DOHH2 (cell line): Measurements from ENCODE around the gene TSNAXIP1.

ENCODE experiments used
- H3F3A ChIP-seq: fragments of 200-600 bp; sonication (generic), shearing (Covaris generic); 2 replicates; pipeline ENCODE4 v1.6.0; 2016; ENCODE audit warnings: antibody characterized with exemption, mild to moderate bottlenecking; ENCODE audit not compliant: control insufficient read depth, insufficient read depth
- H3K27ac ChIP-seq: fragments of 200-600 bp; sonication (generic); 2 replicates; pipeline ENCODE4 v1.5.1; 2014; ENCODE audit warnings: low read depth, mild to moderate bottlenecking, low read length, moderate library complexity
- H3K27me3 ChIP-seq: fragments of 200-600 bp; sonication (generic); 2 replicates; pipeline ENCODE4 v1.6.1; 2014; ENCODE audit warnings: mild to moderate bottlenecking, low read length, mixed read lengths; ENCODE audit not compliant: control insufficient read depth
- H3K36me3 ChIP-seq: fragments of 200-600 bp; sonication (generic); 2 replicates; pipeline ENCODE4 v1.6.1; 2014; ENCODE audit warnings: mild to moderate bottlenecking, low read length, moderate library complexity, mixed read lengths; ENCODE audit not compliant: control insufficient read depth
- H3K4me1 ChIP-seq: fragments of 200-600 bp; sonication (generic); 2 replicates; pipeline ENCODE4 v1.6.1; 2014; ENCODE audit warnings: mild to moderate bottlenecking, low read length, mixed read lengths; ENCODE audit not compliant: control insufficient read depth
- H3K4me2 ChIP-seq: fragments of 200-600 bp; sonication (generic); 2 replicates; pipeline ENCODE4 v1.6.0; 2014; ENCODE audit warnings: mild to moderate bottlenecking, low read length, moderate library complexity
- H3K4me3 ChIP-seq: fragments of 200-600 bp; sonication (generic); 2 replicates; pipeline ENCODE4 v1.5.1; 2014; ENCODE audit warnings: mild to moderate bottlenecking, low read length, mixed read lengths
- H3K79me2 ChIP-seq: fragments of 200-600 bp; sonication (generic); 2 replicates; pipeline ENCODE4 v1.6.1; 2014; ENCODE audit warnings: mild to moderate bottlenecking, low read length, mixed read lengths; ENCODE audit not compliant: control insufficient read depth
- H3K9me2 ChIP-seq: fragments of 200-600 bp; sonication (generic); replicated peaks from 2 replicates; pipeline ENCODE4 v1.6.1; 2014; ENCODE audit warnings: mild to moderate bottlenecking, low read length, mixed read lengths; ENCODE audit not compliant: control insufficient read depth
- H3K9me3 ChIP-seq: fragments of 200-600 bp; sonication (generic); 2 replicates; pipeline ENCODE4 v1.6.1; 2014; ENCODE audit warnings: antibody characterized with exemption, low read length, mixed read lengths; ENCODE audit not compliant: control insufficient read depth, insufficient read depth
- H4K20me1 ChIP-seq: fragments of 200-600 bp; sonication (generic); 2 replicates; pipeline ENCODE4 v1.6.0; 2014; ENCODE audit warnings: low read depth, mild to moderate bottlenecking, antibody characterized with exemption, low read length, moderate library complexity; ENCODE audit not compliant: control insufficient read depth, insufficient read depth
- EZH2phosphoT487 ChIP-seq: fragments of 200-600 bp; sonication (generic); IDR thresholded peaks from 2 replicates; pipeline ENCODE4 v1.6.1; 2017; ENCODE audit warnings: borderline replicate concordance, mild to moderate bottlenecking, antibody characterized with exemption, low read length, moderate library complexity, mixed read lengths
- TF ChIP-seq, protein P1 (sequence below): fragments of 200-600 bp; sonication (generic); IDR thresholded peaks from one replicate; pipeline ENCODE4 v1.5.1; 2014; ENCODE audit warnings: antibody characterized with exemption, mild to moderate bottlenecking, low read depth, low read length; ENCODE audit not compliant: poor library complexity, severe bottlenecking

The TSNAXIP1 gene

DNA sequence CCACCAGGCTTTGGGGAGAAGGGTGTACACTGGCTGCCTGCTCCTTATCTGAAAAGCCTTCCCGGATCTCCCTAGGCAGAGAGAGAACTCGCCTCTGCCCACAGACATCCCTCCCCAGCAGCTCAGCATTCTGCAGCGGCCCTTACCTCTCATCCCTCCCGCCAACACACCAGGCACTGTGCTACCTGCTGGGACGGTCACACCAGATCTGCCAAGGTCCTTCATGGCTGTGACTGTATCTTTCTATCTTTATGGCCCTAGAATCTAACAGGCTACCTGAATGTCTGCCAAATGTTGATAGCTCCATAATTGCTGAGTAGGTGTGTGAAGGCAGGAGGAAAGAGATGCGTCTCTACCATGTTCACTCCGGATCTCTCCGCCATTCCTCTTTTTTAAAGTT is 7.9 kb downstream of the TSNAXIP1 start:
- H3K4me2 ChIP-seq: no peak overlapping the region
- 0 out of 2 replicates have a peak, but pooled peaks cover 2% of the 10 kb centered on the region for H3K27me3 ChIP-seq
- H3K79me2 ChIP-seq: no peaks in the 10 kb centered on the region
- H3K27ac ChIP-seq: no peak overlapping the region
- no peak overlapping the region for H3K4me3 ChIP-seq
- peaks cover 3% of the 10 kb centered on the region; the same call in 1 of the 2 replicates for H3K4me1 ChIP-seq
- H3K36me3 ChIP-seq: no peaks in the 10 kb centered on the region
- no peaks in the 10 kb centered on the region for H3K9me3 ChIP-seq
- no peak for TF ChIP-seq EZH2phosphoT487
- TF ChIP-seq, protein P1, sequence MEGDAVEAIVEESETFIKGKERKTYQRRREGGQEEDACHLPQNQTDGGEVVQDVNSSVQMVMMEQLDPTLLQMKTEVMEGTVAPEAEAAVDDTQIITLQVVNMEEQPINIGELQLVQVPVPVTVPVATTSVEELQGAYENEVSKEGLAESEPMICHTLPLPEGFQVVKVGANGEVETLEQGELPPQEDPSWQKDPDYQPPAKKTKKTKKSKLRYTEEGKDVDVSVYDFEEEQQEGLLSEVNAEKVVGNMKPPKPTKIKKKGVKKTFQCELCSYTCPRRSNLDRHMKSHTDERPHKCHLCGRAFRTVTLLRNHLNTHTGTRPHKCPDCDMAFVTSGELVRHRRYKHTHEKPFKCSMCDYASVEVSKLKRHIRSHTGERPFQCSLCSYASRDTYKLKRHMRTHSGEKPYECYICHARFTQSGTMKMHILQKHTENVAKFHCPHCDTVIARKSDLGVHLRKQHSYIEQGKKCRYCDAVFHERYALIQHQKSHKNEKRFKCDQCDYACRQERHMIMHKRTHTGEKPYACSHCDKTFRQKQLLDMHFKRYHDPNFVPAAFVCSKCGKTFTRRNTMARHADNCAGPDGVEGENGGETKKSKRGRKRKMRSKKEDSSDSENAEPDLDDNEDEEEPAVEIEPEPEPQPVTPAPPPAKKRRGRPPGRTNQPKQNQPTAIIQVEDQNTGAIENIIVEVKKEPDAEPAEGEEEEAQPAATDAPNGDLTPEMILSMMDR: no peak
- H3K9me2 ChIP-seq: no peaks in the 10 kb centered on the region
- H3F3A ChIP-seq: no peaks in the 10 kb centered on the region
- H4K20me1 ChIP-seq: no peaks in the 10 kb centered on the region

DNA sequence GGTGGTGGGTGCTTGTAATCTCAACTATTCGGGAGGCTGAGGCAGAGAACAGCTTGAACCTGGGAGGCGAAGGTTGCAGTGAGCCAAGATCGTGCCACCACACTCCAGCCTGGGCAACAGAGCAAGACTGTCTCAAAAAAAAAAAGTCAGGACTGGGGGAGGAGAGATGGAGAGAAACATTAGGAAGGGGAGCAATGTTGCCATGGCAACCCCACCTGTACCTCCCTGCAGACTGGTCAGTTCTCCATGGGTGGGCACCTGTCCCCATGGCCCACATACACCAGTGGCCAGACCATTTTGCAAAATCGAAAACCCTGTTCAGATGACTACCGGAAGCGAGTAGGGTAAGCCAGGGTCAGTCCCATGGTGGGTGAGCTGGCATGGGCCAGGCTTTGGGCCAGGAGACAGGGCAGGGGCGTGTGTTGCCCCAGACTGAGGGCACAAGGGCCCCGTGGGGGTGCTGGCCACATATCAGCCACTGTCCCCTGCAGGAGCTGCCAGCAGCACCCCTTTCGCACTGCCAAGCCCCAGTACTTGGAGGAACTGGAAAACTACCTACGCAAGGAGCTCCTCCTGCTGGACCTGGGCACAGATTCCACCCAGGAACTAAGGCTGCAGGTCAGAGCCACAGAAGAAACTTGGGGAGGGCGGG is 14.0 kb downstream of the TSNAXIP1 start:
- no peak for TF ChIP-seq EZH2phosphoT487
- TF ChIP-seq, protein P1: no peak
- no peaks in the 10 kb centered on the region for H3F3A ChIP-seq
- no peak overlapping the region for H3K4me2 ChIP-seq
- no peak overlapping the region for H3K27ac ChIP-seq
- H3K36me3 ChIP-seq: no peaks in the 10 kb centered on the region
- H3K79me2 ChIP-seq: no peaks in the 10 kb centered on the region
- no peak overlapping the region for H3K4me3 ChIP-seq
- no peaks in the 10 kb centered on the region for H3K9me3 ChIP-seq
- no peaks in the 10 kb centered on the region for H3K27me3 ChIP-seq
- no peaks in the 10 kb centered on the region for H4K20me1 ChIP-seq
- H3K9me2 ChIP-seq: no peaks in the 10 kb centered on the region
- peaks cover 3% of the 10 kb centered on the region; the same call in 1 of the 2 replicates for H3K4me1 ChIP-seq

DNA sequence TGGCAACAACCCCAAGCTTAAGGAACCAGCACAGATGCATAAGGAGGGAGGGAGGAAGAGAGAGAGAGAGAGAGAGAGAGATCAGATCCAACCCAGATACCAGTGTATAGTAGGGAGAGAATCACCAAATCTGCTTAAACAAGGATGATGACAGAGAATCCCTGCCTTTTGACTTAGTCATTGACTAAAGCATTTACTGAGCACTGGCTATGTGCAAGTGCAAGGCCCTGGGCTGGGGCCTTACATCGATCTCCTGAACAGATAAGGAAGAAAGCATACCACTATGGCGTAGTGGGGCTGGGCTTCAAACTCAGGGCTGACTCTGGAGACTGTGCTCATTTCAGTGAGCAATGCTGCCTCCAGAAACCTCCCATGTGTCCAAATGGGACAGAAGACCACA is 15.8 kb downstream of the TSNAXIP1 start:
- no peaks in the 10 kb centered on the region for H3F3A ChIP-seq
- H3K27me3 ChIP-seq: no peaks in the 10 kb centered on the region
- H4K20me1 ChIP-seq: no peaks in the 10 kb centered on the region
- TF ChIP-seq, protein P1: no peak
- no peak for TF ChIP-seq EZH2phosphoT487
- H3K36me3 ChIP-seq: no peaks in the 10 kb centered on the region; the same call in 1 of the 2 replicates
- no peak overlapping the region for H3K4me3 ChIP-seq
- H3K4me1 ChIP-seq: no peaks in the 10 kb centered on the region
- no peaks in the 10 kb centered on the region for H3K9me2 ChIP-seq
- no peak overlapping the region for H3K4me2 ChIP-seq
- no peak overlapping the region for H3K27ac ChIP-seq
- no peaks in the 10 kb centered on the region for H3K9me3 ChIP-seq
- no peaks in the 10 kb centered on the region for H3K79me2 ChIP-seq
